HepG2 (cell line): ENCODE data around the gene LRRC15. TPM values are rescaled to one million over a fixed set of nuclear protein-coding genes. Genes with fewer than 3 reads are reported as not detected.

ENCODE experiments used
- ATAC-seq: fragments of 200-7000 bp; cut with Tn5 transposase; 3 replicates; pipeline ENCODE4 v1.9.1; 2020; ENCODE audit warnings: mild to moderate bottlenecking, moderate library complexity
- BruUV-seq: library from RNA; stranded (reverse); fragments of 400-500 nt; replicated peaks from 2 replicates; lab custom pipeline; 2021; lab: Mats Ljungman, UMichigan
- CTCF ChIA-PET: fragments of 300-600 bp; formaldehyde crosslinking; extraction: SDS; loops from one replicate; lab custom pipeline; 2021; ENCODE audit warnings: low total read pairs, inconsistent platforms, low intra/inter-chr PET ratio; lab: Yijun Ruan, JAX
- POLR2A ChIA-PET: fragments of 350-600 bp; sonication (Branson Sonifier 250); formaldehyde crosslinking; loops from one replicate; lab custom pipeline; 2020; ENCODE audit warnings: antibody characterized with exemption, inconsistent platforms; lab: Yijun Ruan, JAX
- DNase-seq: peaks from one replicate; pipeline ENCODE4 v3.0.0-alpha.2; 2015; ENCODE audit warnings: low spot score
- FAIRE-seq: peaks from 3 replicates; lab custom pipeline; 2011; peaks lifted over from hg19 to GRCh38; lab: Jason Lieb, UNC
- H2AFZ ChIP-seq: one replicate; pipeline ENCODE4 v1.6.1; 2011; ENCODE audit warnings: low read length, inconsistent platforms
- H3K27ac ChIP-seq: fragments of 300-600 bp; 3 replicates; pipeline ENCODE4 v1.8.0; 2011; ENCODE audit warnings: mixed run types, mild to moderate bottlenecking, mixed read lengths, low read length, inconsistent platforms; ENCODE audit not compliant: insufficient read depth; ENCODE audit errors: extremely low read length
- H3K27me3 ChIP-seq, 2 experiments: fragments of 200-600 bp in 1 of 2; 2 replicates in 1 of 2; 3 replicates in 1 of 2; pipeline versions ENCODE4 v1.6.0 to v1.8.0; 2011; ENCODE audit warnings: low read length in 2 of 2, mild to moderate bottlenecking in 2 of 2, moderate library complexity in 2 of 2, inconsistent platforms in 1 of 2; ENCODE audit not compliant: insufficient read depth in 2 of 2, control insufficient read depth in 1 of 2
- H3K36me3 ChIP-seq, 2 experiments: fragments of 200-600 bp in 1 of 2; replicated peaks in 1 of 2; 2 replicates in 1 of 2; 3 replicates in 1 of 2; pipeline versions ENCODE4 v1.5.1 to v1.8.0; 2011; ENCODE audit warnings: low read length in 2 of 2, inconsistent platforms in 1 of 2; ENCODE audit not compliant: insufficient read depth in 2 of 2, control insufficient read depth in 1 of 2
- H3K4me1 ChIP-seq: 2 replicates; pipeline ENCODE4 v1.5.1; 2012; ENCODE audit warnings: low read length, inconsistent platforms; ENCODE audit not compliant: insufficient read depth
- H3K4me2 ChIP-seq: 2 replicates; pipeline ENCODE4 v1.6.0; 2011; ENCODE audit warnings: low read depth, low read length, inconsistent platforms
- H3K4me3 ChIP-seq, 3 experiments: fragments of 200-600 bp in 1 of 3; sonication (generic), shearing (Covaris generic) in 1 of 3; replicated peaks in 1 of 3; 2 replicates each; pipeline ENCODE4 v1.5.1; 2011 to 2016; ENCODE audit warnings: low read length in 3 of 3, inconsistent platforms in 2 of 3, low read depth in 2 of 3, mild to moderate bottlenecking in 2 of 3, control low read depth in 1 of 3, mixed read lengths in 1 of 3; ENCODE audit not compliant: insufficient read depth in 1 of 3
- H3K79me2 ChIP-seq: one replicate; pipeline ENCODE4 v1.6.1; 2011; ENCODE audit warnings: low read length, inconsistent platforms; ENCODE audit not compliant: insufficient read depth
- H3K9ac ChIP-seq: 2 replicates; pipeline ENCODE4 v1.6.0; 2011; ENCODE audit warnings: mild to moderate bottlenecking, low read depth, low read length, inconsistent platforms; ENCODE audit not compliant: insufficient read depth
- H3K9me3 ChIP-seq: 2 replicates; pipeline ENCODE4 v1.5.1; 2012; ENCODE audit warnings: mild to moderate bottlenecking, low read length
- H4K20me1 ChIP-seq: 2 replicates; pipeline ENCODE4 v1.6.0; 2011; ENCODE audit warnings: inconsistent platforms, mild to moderate bottlenecking, low read length, moderate library complexity; ENCODE audit not compliant: insufficient read depth
- AGO2 ChIP-seq: fragments of 200-400 bp; formaldehyde crosslinking; optimal IDR thresholded peaks from 2 replicates; pipeline ENCODE3; 2017; ENCODE audit warnings: mild to moderate bottlenecking, low read depth, low read length, moderate library complexity
- FLYWCH1 ChIP-seq: sonication (generic); formaldehyde crosslinking; IDR thresholded peaks from 2 replicates; pipeline ENCODE4 v1.8.1; 2023; ENCODE audit warnings: mild to moderate bottlenecking, missing genetic modification reagents
- HOXA3 ChIP-seq: sonication (generic); formaldehyde crosslinking; IDR thresholded peaks from 2 replicates; pipeline ENCODE4 v1.5.0; 2020; ENCODE audit warnings: missing genetic modification reagents
- PAF1 ChIP-seq: IDR thresholded peaks from 2 replicates; pipeline ENCODE4 v1.6.1; 2016; ENCODE audit warnings: missing genetic modification reagents, missing compliant biosample characterization
- POLR2A ChIP-seq, 2 experiments: IDR thresholded peaks; 2 replicates each; pipeline ENCODE4 v1.6.1; 2011; ENCODE audit warnings: low read depth in 2 of 2, low read length in 2 of 2, mild to moderate bottlenecking in 1 of 2, moderate library complexity in 1 of 2; ENCODE audit not compliant: insufficient read depth in 1 of 2
- POLR2G ChIP-seq: fragments of 200-400 bp; formaldehyde crosslinking; IDR thresholded peaks from 2 replicates; pipeline ENCODE4 v1.6.1; 2018; ENCODE audit warnings: mild to moderate bottlenecking, low read depth, low read length, moderate library complexity
- RBM22 ChIP-seq: fragments of 200-400 bp; formaldehyde crosslinking; optimal IDR thresholded peaks from 2 replicates; pipeline ENCODE3; 2017; ENCODE audit warnings: mild to moderate bottlenecking, low read length, moderate library complexity
- STAG1 ChIP-seq: sonication (generic); formaldehyde crosslinking; IDR thresholded peaks from 2 replicates; pipeline ENCODE4 v1.4.0; 2020; ENCODE audit warnings: missing genetic modification reagents
- ZNF549 ChIP-seq: sonication (generic); formaldehyde crosslinking; IDR thresholded peaks from 2 replicates; pipeline ENCODE4 v1.5.0; 2020; ENCODE audit warnings: missing genetic modification reagents
- WGBS: methylation state at CpG from one replicate; pipeline ENCODE4 v1.1.6; 2017; ENCODE audit warnings: low lambda C conversion rate; 5-methylcytosine and 5-hydroxymethylcytosine counted together
- in situ Hi-C: cut with HindIII; loops from 2 replicates; pipeline ENCODE4 v1.10.0; 2017; ENCODE audit warnings: low pct_unique_long_range_greater_than_20kb; ENCODE audit not compliant: extremely low pct_ligation_motif_present
- intact Hi-C: fragments of 100-400 bp; cut with micrococcal nuclease; formaldehyde crosslinking; loops from one replicate; pipeline ENCODE4 v1.10.0; 2022; ENCODE audit not compliant: unreplicated experiment
- polyA plus RNA-seq, 8 experiments: library from polyadenylated mRNA; depleted of rRNA in 3 of 8; stranded (reverse) in 7 of 8; unstranded in 1 of 8; fragments of >200 nt; fragmentation: Illumina TruSeq in 4 of 8; extraction: Trizol in 4 of 8; gene quantifications; 2 replicates each; pipeline versions ENCODE4 v1.2.1 to v1.2.3, GENCODE V29; 2011 to 2016; ENCODE audit warnings: low read depth in 4 of 8, missing spikeins in 1 of 8, mixed read lengths in 1 of 8; ENCODE audit not compliant: insufficient read depth in 1 of 8
- total RNA-seq, 5 experiments: library from RNA; depleted of rRNA; stranded (reverse); fragments of >200 nt; fragmentation: Illumina TruSeq; extraction: Trizol; gene quantifications; 2 replicates each; pipeline ENCODE4 v1.2.3, GENCODE V29; 2016; ENCODE audit warnings: low read depth in 1 of 5
- TF ChIP-seq, protein P1 (sequence below): sonication (generic); formaldehyde crosslinking; IDR thresholded peaks from 2 replicates; pipeline ENCODE4 v1.4.0; 2020; ENCODE audit warnings: missing genetic modification reagents, borderline replicate concordance
- TF ChIP-seq, protein P2 (sequence below): sonication (generic); formaldehyde crosslinking; IDR thresholded peaks from 2 replicates; pipeline ENCODE4 v1.4.0; 2020; ENCODE audit warnings: mild to moderate bottlenecking, missing genetic modification reagents
- TF ChIP-seq, protein P3 (sequence below): IDR thresholded peaks from 2 replicates; pipeline ENCODE4 v1.6.1; 2016; ENCODE audit warnings: low read depth, control low read depth
- TF ChIP-seq, protein P4 (sequence below): sonication (generic); formaldehyde crosslinking; IDR thresholded peaks from 2 replicates; pipeline ENCODE4 v1.8.0; 2022; ENCODE audit warnings: mild to moderate bottlenecking, missing genetic modification reagents, moderate library complexity

LRRC15 gene
- total and polyA plus RNA-seq, 2 of the 13 experiments (the other 11 are each of a cell fraction or from before 2014, with no cell fraction given) = not detected

DNA sequence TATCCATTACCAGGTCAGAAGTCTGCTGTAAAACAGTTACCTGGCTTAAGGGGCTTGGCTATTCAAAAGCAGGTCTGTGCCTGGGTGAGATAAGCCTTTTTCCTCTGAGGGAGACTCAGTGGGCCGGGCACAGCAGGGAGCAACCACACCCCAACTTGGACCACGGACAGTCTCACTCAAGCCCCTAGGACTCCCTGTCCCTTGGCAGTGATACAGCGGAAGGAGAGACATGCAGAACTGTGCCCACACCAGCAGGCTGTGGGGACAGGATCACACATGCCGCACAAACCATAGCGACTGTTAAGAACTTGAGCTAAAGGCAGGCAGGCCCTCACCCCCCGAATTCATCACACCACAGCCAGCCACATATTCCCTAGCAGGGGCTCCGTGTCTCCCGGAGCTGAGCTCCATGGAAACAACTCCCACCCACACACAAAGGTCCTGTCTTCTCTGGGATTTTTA, 32.4 kb upstream of the LRRC15 start:
- CTCF ChIA-PET = no interaction called here
- H3K4me3 ChIP-seq = no peak overlapping the region

DNA sequence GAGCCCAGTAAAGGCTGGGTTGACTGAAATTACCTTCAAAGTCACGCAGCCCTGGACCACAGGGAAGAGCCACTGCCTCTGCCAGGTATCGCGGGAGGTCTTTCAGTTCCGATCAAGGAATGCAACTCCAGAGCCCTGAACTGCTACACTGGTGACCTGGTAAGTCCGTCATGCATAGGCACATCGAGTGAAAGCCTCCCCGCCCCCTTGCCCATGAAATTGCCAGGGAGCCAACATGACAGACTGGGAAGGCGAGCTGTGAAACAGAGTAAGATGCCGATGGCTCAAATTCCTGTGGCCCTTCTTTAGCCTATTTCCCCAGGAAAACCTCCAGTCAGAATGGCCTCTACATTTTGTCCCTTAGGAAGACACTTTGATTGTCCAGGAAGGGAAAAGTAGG, 31.8 kb upstream of the LRRC15 start:
- no peak for FAIRE-seq
- Histone ChIP-seq H2AFZ (no peak overlapping the region), H3K4me2 (no peak overlapping the region), H3K4me3 (no peak overlapping the region), H3K9ac (no peak overlapping the region), H3K9me3 (no peaks in the 10 kb centered on the region), H4K20me1 (no peaks in the 10 kb centered on the region), H3K79me2 (no peaks in the 10 kb centered on the region), H3K4me1 (peaks cover 16% of the 10 kb centered on the region; the same call in 1 of the 2 replicates), H3K36me3 (peaks cover 0 to 19% of the 10 kb centered on the region in 2 experiments; a peak in 2 of 5 replicates), H3K27ac (no peak overlapping the region), H3K27me3 (no peaks in the 10 kb centered on the region)
- BruUV-seq = no TSS peak
- ChIA-PET CTCF (no interaction called here), POLR2A (no interaction called here)
- WGBS = 85% methylated on average over 9 of the region's 9 CpGs
- in situ Hi-C loops = loop anchor here (5.0 kb wide), 1 partner anchor 69 kb away; no protein-coding TSS in a partner anchor
- intact Hi-C loops = no loop called here
- peak; percentile 34 for ATAC-seq
- no peak for DNase-seq
- TF ChIP-seq, protein P1, sequence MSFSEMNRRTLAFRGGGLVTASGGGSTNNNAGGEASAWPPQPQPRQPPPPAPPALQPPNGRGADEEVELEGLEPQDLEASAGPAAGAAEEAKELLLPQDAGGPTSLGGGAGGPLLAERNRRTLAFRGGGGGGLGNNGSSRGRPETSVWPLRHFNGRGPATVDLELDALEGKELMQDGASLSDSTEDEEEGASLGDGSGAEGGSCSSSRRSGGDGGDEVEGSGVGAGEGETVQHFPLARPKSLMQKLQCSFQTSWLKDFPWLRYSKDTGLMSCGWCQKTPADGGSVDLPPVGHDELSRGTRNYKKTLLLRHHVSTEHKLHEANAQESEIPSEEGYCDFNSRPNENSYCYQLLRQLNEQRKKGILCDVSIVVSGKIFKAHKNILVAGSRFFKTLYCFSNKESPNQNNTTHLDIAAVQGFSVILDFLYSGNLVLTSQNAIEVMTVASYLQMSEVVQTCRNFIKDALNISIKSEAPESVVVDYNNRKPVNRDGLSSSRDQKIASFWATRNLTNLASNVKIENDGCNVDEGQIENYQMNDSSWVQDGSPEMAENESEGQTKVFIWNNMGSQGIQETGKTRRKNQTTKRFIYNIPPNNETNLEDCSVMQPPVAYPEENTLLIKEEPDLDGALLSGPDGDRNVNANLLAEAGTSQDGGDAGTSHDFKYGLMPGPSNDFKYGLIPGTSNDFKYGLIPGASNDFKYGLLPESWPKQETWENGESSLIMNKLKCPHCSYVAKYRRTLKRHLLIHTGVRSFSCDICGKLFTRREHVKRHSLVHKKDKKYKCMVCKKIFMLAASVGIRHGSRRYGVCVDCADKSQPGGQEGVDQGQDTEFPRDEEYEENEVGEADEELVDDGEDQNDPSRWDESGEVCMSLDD (CRISPR knock-in tag) = no peak
- TF ChIP-seq STAG1 (CRISPR knock-in tag) = no peak
- TF ChIP-seq FLYWCH1 = no peak
- no peak for TF ChIP-seq ZNF549 (CRISPR knock-in tag)
- TF ChIP-seq, protein P2, sequence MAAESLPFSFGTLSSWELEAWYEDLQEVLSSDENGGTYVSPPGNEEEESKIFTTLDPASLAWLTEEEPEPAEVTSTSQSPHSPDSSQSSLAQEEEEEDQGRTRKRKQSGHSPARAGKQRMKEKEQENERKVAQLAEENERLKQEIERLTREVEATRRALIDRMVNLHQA = no peak
- no peak for TF ChIP-seq HOXA3 (CRISPR knock-in tag)
- TF ChIP-seq, protein P3, sequence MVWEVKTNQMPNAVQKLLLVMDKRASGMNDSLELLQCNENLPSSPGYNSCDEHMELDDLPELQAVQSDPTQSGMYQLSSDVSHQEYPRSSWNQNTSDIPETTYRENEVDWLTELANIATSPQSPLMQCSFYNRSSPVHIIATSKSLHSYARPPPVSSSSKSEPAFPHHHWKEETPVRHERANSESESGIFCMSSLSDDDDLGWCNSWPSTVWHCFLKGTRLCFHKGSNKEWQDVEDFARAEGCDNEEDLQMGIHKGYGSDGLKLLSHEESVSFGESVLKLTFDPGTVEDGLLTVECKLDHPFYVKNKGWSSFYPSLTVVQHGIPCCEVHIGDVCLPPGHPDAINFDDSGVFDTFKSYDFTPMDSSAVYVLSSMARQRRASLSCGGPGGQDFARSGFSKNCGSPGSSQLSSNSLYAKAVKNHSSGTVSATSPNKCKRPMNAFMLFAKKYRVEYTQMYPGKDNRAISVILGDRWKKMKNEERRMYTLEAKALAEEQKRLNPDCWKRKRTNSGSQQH (CRISPR knock-in tag) = no peak

More for the DNA sequence above, 32.4 kb upstream of the LRRC15 start:
- WGBS = 94% methylated on average over 6 of the region's 8 CpGs
- H3K9ac ChIP-seq = no peak overlapping the region
- POLR2A ChIA-PET = no interaction called here
- in situ Hi-C loops (loop anchor here (5.0 kb wide), 1 partner anchor 70 kb away; no protein-coding TSS in a partner anchor), intact Hi-C loops (no loop called here)
- no peak overlapping the region for H3K27ac ChIP-seq
- H3K4me1 ChIP-seq = peaks cover 10% of the 10 kb centered on the region; the same call in 1 of the 2 replicates
- DNase-seq = no peak
- H3K4me2 ChIP-seq = no peak overlapping the region
- no peaks in the 10 kb centered on the region for H3K9me3 ChIP-seq
- peak; percentile 49 for ATAC-seq
- FAIRE-seq = no peak
- peaks cover 0 to 19% of the 10 kb centered on the region in 2 experiments; a peak in 2 of 5 replicates for H3K36me3 ChIP-seq
- no peaks in the 10 kb centered on the region for H4K20me1 ChIP-seq
- no peaks in the 10 kb centered on the region for H3K27me3 ChIP-seq
- H2AFZ ChIP-seq = no peak overlapping the region
- H3K79me2 ChIP-seq = no peaks in the 10 kb centered on the region
- TF ChIP-seq POLR2G = peak; percentile 40
- TF ChIP-seq RBM22 = peak; percentile 96
- TF ChIP-seq, protein P4, sequence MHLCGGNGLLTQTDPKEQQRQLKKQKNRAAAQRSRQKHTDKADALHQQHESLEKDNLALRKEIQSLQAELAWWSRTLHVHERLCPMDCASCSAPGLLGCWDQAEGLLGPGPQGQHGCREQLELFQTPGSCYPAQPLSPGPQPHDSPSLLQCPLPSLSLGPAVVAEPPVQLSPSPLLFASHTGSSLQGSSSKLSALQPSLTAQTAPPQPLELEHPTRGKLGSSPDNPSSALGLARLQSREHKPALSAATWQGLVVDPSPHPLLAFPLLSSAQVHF = no peak
- peak; percentile 45 for TF ChIP-seq AGO2
- TF ChIP-seq PAF1 (CRISPR knock-in tag) = peak; percentile 78; the same call in 1 of the 2 replicates
- TF ChIP-seq POLR2A (IDR thresholded peaks at IDR 0.05; ENCODE audit: insufficient read depth in 1 of 2, low read depth in 2 of 2, low read length in 2 of 2) = peak in 1 of 2 experiments; percentile 35; a peak in 1 of 4 replicates
- no TSS peak for BruUV-seq
